CD14-positive monocyte (primary cell): Measurements from ENCODE around the gene NBEAL1. TPM values are rescaled to one million over a fixed set of nuclear protein-coding genes. Genes with fewer than 3 reads are reported as not detected.

Experiments
- DNase-seq, 3 donors: peaks; one replicate each; pipeline ENCODE4 v3.0.0-alpha.2; 2011 to 2022
- H2AFZ ChIP-seq: 2 replicates; pipeline ENCODE4 v1.6.0; 2012; ENCODE audit warnings: mild to moderate bottlenecking, low read depth, low read length, inconsistent platforms; ENCODE audit not compliant: insufficient read depth, poor library complexity, severe bottlenecking
- H3K27ac ChIP-seq, 2 donors: 1 replicate in 1 of 2; 2 replicates in 1 of 2; pipeline ENCODE4 v1.5.1; 2012 to 2013; ENCODE audit warnings: low read length in 2 of 2, control low read depth in 1 of 2, inconsistent platforms in 1 of 2, low read depth in 1 of 2, mild to moderate bottlenecking in 1 of 2
- H3K27me3 ChIP-seq, 2 donors: one replicate each; pipeline versions ENCODE4 v1.6.0 to v1.6.1; 2011 to 2013; ENCODE audit warnings: low read length in 2 of 2; ENCODE audit not compliant: control insufficient read depth in 2 of 2, insufficient read depth in 2 of 2
- H3K36me3 ChIP-seq, 2 donors: replicated peaks in 1 of 2; 1 replicate in 1 of 2; 2 replicates in 1 of 2; pipeline versions ENCODE4 v1.5.1 to v1.6.1; 2012 to 2013; ENCODE audit warnings: low read length in 2 of 2, control low read depth in 1 of 2, inconsistent platforms in 1 of 2, mild to moderate bottlenecking in 1 of 2; ENCODE audit not compliant: insufficient read depth in 2 of 2, control insufficient read depth in 1 of 2
- H3K4me1 ChIP-seq, 2 donors: 1 replicate in 1 of 2; 2 replicates in 1 of 2; pipeline versions ENCODE4 v1.5.1 to v1.6.1; 2012 to 2013; ENCODE audit warnings: low read length in 2 of 2, control low read depth in 1 of 2, inconsistent platforms in 1 of 2, mild to moderate bottlenecking in 1 of 2, moderate library complexity in 1 of 2; ENCODE audit not compliant: insufficient read depth in 2 of 2, control insufficient read depth in 1 of 2
- H3K4me2 ChIP-seq: replicated peaks from 2 replicates; pipeline ENCODE3; 2012; ENCODE audit warnings: low read length, moderate library complexity, mild to moderate bottlenecking; ENCODE audit not compliant: poor library complexity, severe bottlenecking; ENCODE audit errors: extremely low read depth
- H3K4me3 ChIP-seq, 3 experiments: fragments of 200-600 bp in 1 of 3; sonication (generic) in 1 of 3; replicated peaks in 1 of 3; 1 replicate in 2 of 3; 2 replicates in 1 of 3; pipeline ENCODE4 v1.5.1; 2011 to 2013; ENCODE audit warnings: low read length in 3 of 3, mild to moderate bottlenecking in 3 of 3, control low read depth in 2 of 3, low read depth in 2 of 3, inconsistent platforms in 1 of 3, moderate library complexity in 1 of 3
- H3K79me2 ChIP-seq: 2 replicates; pipeline ENCODE4 v1.6.0; 2012; ENCODE audit warnings: mild to moderate bottlenecking, control low read depth, inconsistent platforms, low read length, moderate library complexity; ENCODE audit not compliant: insufficient read depth
- H3K9ac ChIP-seq: 2 replicates; pipeline ENCODE4 v1.6.0; 2017; ENCODE audit warnings: low read length, mild to moderate bottlenecking; ENCODE audit not compliant: insufficient read depth, poor library complexity, severe bottlenecking
- H3K9me3 ChIP-seq, 2 donors: replicated peaks in 1 of 2; 1 replicate in 1 of 2; 2 replicates in 1 of 2; pipeline versions ENCODE4 v1.5.1 to v1.6.1; 2012 to 2013; ENCODE audit warnings: low read length in 2 of 2, control low read depth in 1 of 2; ENCODE audit not compliant: control insufficient read depth in 1 of 2, insufficient read depth in 1 of 2
- H4K20me1 ChIP-seq: 2 replicates; pipeline ENCODE4 v1.6.0; 2012; ENCODE audit warnings: mild to moderate bottlenecking, low read length, control low read depth, moderate library complexity; ENCODE audit not compliant: insufficient read depth
- H3K27ac Mint-ChIP-seq, 7 donors: one replicate each; pipeline ENCODE4 v1.8.0; 2020; ENCODE audit warnings: mild to moderate bottlenecking in 7 of 7, mixed read lengths in 7 of 7, moderate library complexity in 6 of 7, inconsistent platforms in 2 of 7
- H3K27me3 Mint-ChIP-seq, 3 donors: one replicate each; pipeline ENCODE4 v1.8.0; 2021 to 2022; ENCODE audit warnings: low read depth in 3 of 3, mild to moderate bottlenecking in 3 of 3, mixed read lengths in 3 of 3, moderate library complexity in 3 of 3, inconsistent platforms in 1 of 3
- H3K36me3 Mint-ChIP-seq, 2 donors: one replicate each; pipeline ENCODE4 v1.8.0; 2020; ENCODE audit warnings: mixed read lengths in 2 of 2, inconsistent platforms in 1 of 2, mild to moderate bottlenecking in 1 of 2
- H3K4me1 Mint-ChIP-seq: one replicate; pipeline ENCODE4 v1.8.0; 2020; ENCODE audit warnings: mild to moderate bottlenecking, mixed read lengths
- H3K4me3 Mint-ChIP-seq, 2 donors: one replicate each; pipeline ENCODE4 v1.8.0; 2020; ENCODE audit warnings: mild to moderate bottlenecking in 2 of 2, mixed read lengths in 2 of 2, moderate library complexity in 1 of 2
- H3K9me3 Mint-ChIP-seq, 7 donors: one replicate each; pipeline ENCODE4 v1.8.0; 2020 to 2022; ENCODE audit warnings: mixed read lengths in 7 of 7, mild to moderate bottlenecking in 6 of 7, moderate library complexity in 6 of 7, inconsistent platforms in 2 of 7
- CTCF ChIP-seq: fragments of 200-600 bp; IDR thresholded peaks from one replicate; pipeline ENCODE4 v1.8.0; 2022; ENCODE audit warnings: antibody characterized with exemption, mild to moderate bottlenecking
- WGBS: methylation state at CpG from one replicate; pipeline ENCODE4 v1.1.5; 2013; ENCODE audit warnings: missing lambda C conversion rate; ENCODE audit not compliant: insufficient coverage; 5-methylcytosine and 5-hydroxymethylcytosine counted together
- intact Hi-C, 2 donors: fragments of 100-400 bp; cut with micrococcal nuclease; formaldehyde crosslinking; loops; one replicate each; pipeline versions ENCODE4 v1.15.0 to v1.15.1; 2023
- polyA plus RNA-seq, 3 donors: library from polyadenylated mRNA; depleted of rRNA in 1 of 3; unstranded in 2 of 3; stranded (reverse) in 1 of 3; fragments of 300-500 nt in 2 of 3; fragments of >200 nt in 1 of 3; fragmentation: Illumina TruSeq in 2 of 3; gene quantifications; 1 replicate in 2 of 3; 2 replicates in 1 of 3; pipeline ENCODE4 v1.2.3, GENCODE V29; 2012 to 2021

The NBEAL1 gene
- polyA plus RNA-seq, 3 donors: 2.5 to 5.3 (median 4.4) TPM

GRCh38 chr2:203135105-203135504, 120.4 kb downstream of the NBEAL1 start:
- Mint-ChIP-seq H3K27ac (no peak overlapping the region), H3K27me3 (no peaks in the 10 kb centered on the region), H3K9me3 (no peaks in the 10 kb centered on the region), H3K4me1 (no peaks in the 10 kb centered on the region), H3K4me3 (no peak overlapping the region), H3K36me3 (peaks cover 17 to 28% of the 10 kb centered on the region in 2 donors)
- no peak overlapping the region for H3K4me3 ChIP-seq
- DNase-seq: no peak
- peaks cover 2 to 14% of the 10 kb centered on the region in 2 donors for H3K36me3 ChIP-seq
- H3K27me3 ChIP-seq: no peaks in the 10 kb centered on the region
- no peak for TF ChIP-seq CTCF
- H2AFZ ChIP-seq: no peak overlapping the region
- no peak overlapping the region for H3K27ac ChIP-seq
- H3K9ac ChIP-seq: no peak overlapping the region
- H3K79me2 ChIP-seq: no peaks in the 10 kb centered on the region
- intact Hi-C loops: no loop called here
- H3K4me1 ChIP-seq: no peaks in the 10 kb centered on the region
- 100% methylated on average over 1 of the region's 4 CpGs for WGBS
- H3K4me2 ChIP-seq: no peak overlapping the region
- no peaks in the 10 kb centered on the region for H4K20me1 ChIP-seq
- H3K9me3 ChIP-seq: no peaks in the 10 kb centered on the region

- DNase-seq: no peak
- no peaks in the 10 kb centered on the region for H3K4me1 Mint-ChIP-seq
- Histone ChIP-seq H3K4me1 (no peaks in the 10 kb centered on the region), H3K27ac (no peak overlapping the region), H3K27me3 (no peaks in the 10 kb centered on the region), H3K9me3 (no peaks in the 10 kb centered on the region), H3K79me2 (no peaks in the 10 kb centered on the region), H3K9ac (no peak overlapping the region), H3K36me3 (peaks cover 0 to 5% of the 10 kb centered on the region in 2 donors), H2AFZ (no peak overlapping the region), H3K4me2 (no peak overlapping the region), H3K4me3 (no peak overlapping the region), H4K20me1 (no peaks in the 10 kb centered on the region)
- TF ChIP-seq CTCF: no peak
- H3K27ac Mint-ChIP-seq: no peak overlapping the region
- H3K9me3 Mint-ChIP-seq: no peaks in the 10 kb centered on the region
- H3K27me3 Mint-ChIP-seq: no peaks in the 10 kb centered on the region
- peaks cover 13 to 22% of the 10 kb centered on the region in 2 donors for H3K36me3 Mint-ChIP-seq
- intact Hi-C loops: no loop called here
- no peak overlapping the region for H3K4me3 Mint-ChIP-seq
Measured at GRCh38 chr2:203143391-203143790, 128.7 kb downstream of the NBEAL1 start.
